ENCODE results near the gene PRSS16. TPM values are rescaled to one million over a fixed set of nuclear protein-coding genes. Genes with fewer than 3 reads are reported as not detected.

Gene PRSS16
- total and polyA plus RNA-seq, 2 donors: 1.0 to 2.0 TPM

DNA sequence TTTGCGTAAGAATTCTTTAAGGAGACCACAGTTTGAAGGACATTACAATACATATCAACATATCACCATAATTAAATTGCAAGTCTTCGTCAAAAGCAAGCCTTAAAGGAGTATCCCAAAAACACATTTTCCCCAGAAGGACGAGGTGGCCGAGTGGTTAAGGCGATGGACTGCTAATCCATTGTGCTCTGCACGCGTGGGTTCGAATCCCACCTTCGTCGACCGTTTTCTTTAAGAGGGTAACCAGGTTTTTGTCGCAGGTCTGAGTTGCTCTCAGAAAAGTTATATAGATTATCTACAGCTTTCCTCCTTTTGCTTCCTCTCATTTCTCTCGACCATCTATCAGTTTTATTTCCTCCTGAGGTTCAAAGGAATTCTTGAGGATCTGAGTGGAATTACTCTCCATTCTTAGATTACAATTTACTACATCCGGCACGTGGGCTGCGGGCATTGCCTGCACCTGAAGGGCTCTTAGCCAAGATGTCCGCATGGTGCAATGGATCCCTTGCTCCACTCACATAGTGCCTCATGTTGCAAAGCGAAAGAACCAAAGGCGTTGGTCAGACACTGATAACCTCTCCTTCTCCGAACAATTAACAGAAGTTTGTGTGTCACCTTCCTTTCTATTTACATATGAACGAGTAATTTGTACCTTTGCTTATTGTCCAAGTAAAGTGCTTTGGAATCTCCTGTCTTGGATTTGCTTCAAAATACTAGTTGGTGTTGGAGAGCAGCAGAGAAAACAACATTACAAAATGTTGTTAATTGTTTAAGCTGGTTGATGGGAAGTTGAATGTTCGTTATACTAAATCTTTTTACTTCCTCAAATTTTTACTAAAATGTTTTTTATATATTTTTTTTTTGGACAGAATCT is 50.6 kb downstream of the PRSS16 start:
- 20% methylated on average over 22 of the region's 22 CpGs for WGBS
- Histone ChIP-seq H3K4me1 (ENCODE audit: insufficient read depth) (no peaks in the 10 kb centered on the region), H3K27ac (ENCODE audit: low read depth) (no peak overlapping the region), H3K4me3 (ENCODE audit: low read depth, low read length) (no peak overlapping the region), H3K36me3 (ENCODE audit: insufficient read depth) (no peaks in the 10 kb centered on the region)
- no peak for DNase-seq (ENCODE audit: extremely low spot score)

DNA sequence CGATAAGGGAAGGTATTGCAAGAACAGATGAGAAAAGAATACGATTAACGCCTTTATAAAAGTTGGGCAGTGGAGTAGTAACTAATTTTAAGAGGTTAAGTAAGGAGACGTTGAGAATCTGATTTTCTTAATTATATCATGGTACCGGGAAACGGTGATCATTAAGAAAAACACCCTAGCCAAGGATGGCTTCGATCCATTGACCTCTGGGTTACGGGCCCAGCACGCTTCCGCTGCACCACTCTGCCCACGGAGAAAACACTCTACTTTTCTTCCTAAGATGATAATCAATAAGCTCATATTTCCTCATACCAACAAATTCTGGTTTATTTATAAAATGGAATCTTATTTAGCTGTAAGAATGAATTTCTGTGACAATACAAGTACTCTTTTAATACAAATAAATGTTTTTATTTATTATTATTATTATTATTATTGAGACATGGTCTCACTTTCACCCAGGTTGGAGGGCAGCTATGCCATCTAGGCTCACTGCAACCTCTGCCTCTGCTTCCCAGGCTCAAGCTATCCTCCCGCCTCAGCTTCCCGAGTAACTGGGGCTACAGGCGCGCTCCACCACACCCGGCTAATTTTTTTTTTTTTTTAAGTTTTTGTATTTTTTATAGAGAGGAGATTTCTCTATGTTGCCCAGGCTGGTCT is 56.2 kb downstream of the PRSS16 start:
- Histone ChIP-seq H3K27ac (ENCODE audit: low read depth) (no peak overlapping the region), H3K36me3 (ENCODE audit: insufficient read depth) (no peaks in the 10 kb centered on the region)
- 32% methylated on average over 16 of the region's 16 CpGs for WGBS

More for the DNA sequence above, 56.2 kb downstream of the PRSS16 start:
- H3K4me3 ChIP-seq (ENCODE audit: low read depth, low read length): no peak overlapping the region
- no peaks in the 10 kb centered on the region for H3K4me1 ChIP-seq (ENCODE audit: insufficient read depth)
- DNase-seq (ENCODE audit: extremely low spot score): no peak

Other genes with a start within 250 kb of the PRSS16 start
- gene POM121L2, start 64.6 kb downstream of the PRSS16 start, total RNA-seq: not detected
- gene POM121L2, start 64.6 kb downstream of the PRSS16 start, polyA plus RNA-seq: 0.03 TPM
- 6.9 TPM for gene ZNF391, start 141.1 kb downstream of the PRSS16 start, total RNA-seq
- gene ZNF391, start 141.1 kb downstream of the PRSS16 start, polyA plus RNA-seq: 2.6 TPM
- gene ZNF184, start 225.4 kb downstream of the PRSS16 start, total RNA-seq: 27.2 TPM
- 3.1 TPM for gene ZNF184, start 225.4 kb downstream of the PRSS16 start, polyA plus RNA-seq